OCI-LY3 (cell line): Measurements from ENCODE around the gene ZNF408.

ENCODE experiments used
- CTCF ChIP-seq: fragments of 200-600, 300-600 bp; sonication (generic); IDR thresholded peaks from 2 replicates; pipeline ENCODE4 v1.5.1; 2014; ENCODE audit warnings: antibody characterized with exemption, low read length, low read depth
- EZH2phosphoT487 ChIP-seq: fragments of 200-600 bp; shearing (Covaris generic); IDR thresholded peaks from 2 replicates; pipeline ENCODE4 v1.6.1; 2018; ENCODE audit warnings: antibody characterized with exemption, mixed run types, low read depth

GRCh38 chr11:46661836-46662235 lies 39.0 kb upstream of the ZNF408 start:
- no peak for TF ChIP-seq EZH2phosphoT487
- no peak for TF ChIP-seq CTCF
